Astrocyte of the spinal cord (primary cell): ENCODE results near the gene SLC7A6.

ENCODE experiments used
- DNase-seq: peaks from one replicate; pipeline ENCODE4 v3.0.0; 2011; ENCODE audit warnings: low read depth, low spot score
- H3K4me3 ChIP-seq: 2 replicates; pipeline ENCODE4 v1.5.1; 2011; ENCODE audit warnings: low read depth, mild to moderate bottlenecking, low read length, moderate library complexity
- in situ Hi-C: cut with HindIII; loops from 2 replicates; pipeline ENCODE4 v1.10.0; 2017; ENCODE audit warnings: low sequenced_read_pairs
- TF ChIP-seq, protein P1 (sequence below): IDR thresholded peaks from 2 replicates; pipeline ENCODE4 v1.5.1; 2012; ENCODE audit warnings: low read depth, mild to moderate bottlenecking, low read length, inconsistent platforms

The SLC7A6 gene

GRCh38 chr16:68299571-68300453 lies 35.5 kb downstream of the SLC7A6 start:
- in situ Hi-C loops, result no loop called here
- no peak overlapping the region for H3K4me3 ChIP-seq
- TF ChIP-seq, protein P1, sequence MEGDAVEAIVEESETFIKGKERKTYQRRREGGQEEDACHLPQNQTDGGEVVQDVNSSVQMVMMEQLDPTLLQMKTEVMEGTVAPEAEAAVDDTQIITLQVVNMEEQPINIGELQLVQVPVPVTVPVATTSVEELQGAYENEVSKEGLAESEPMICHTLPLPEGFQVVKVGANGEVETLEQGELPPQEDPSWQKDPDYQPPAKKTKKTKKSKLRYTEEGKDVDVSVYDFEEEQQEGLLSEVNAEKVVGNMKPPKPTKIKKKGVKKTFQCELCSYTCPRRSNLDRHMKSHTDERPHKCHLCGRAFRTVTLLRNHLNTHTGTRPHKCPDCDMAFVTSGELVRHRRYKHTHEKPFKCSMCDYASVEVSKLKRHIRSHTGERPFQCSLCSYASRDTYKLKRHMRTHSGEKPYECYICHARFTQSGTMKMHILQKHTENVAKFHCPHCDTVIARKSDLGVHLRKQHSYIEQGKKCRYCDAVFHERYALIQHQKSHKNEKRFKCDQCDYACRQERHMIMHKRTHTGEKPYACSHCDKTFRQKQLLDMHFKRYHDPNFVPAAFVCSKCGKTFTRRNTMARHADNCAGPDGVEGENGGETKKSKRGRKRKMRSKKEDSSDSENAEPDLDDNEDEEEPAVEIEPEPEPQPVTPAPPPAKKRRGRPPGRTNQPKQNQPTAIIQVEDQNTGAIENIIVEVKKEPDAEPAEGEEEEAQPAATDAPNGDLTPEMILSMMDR, result no peak
- DNase-seq, result no peak

- DNase-seq, result no peak
- H3K4me3 ChIP-seq, result no peak overlapping the region
- TF ChIP-seq, protein P1, result no peak
- in situ Hi-C loops, result no loop called here
Measured at GRCh38 chr16:68300734-68301459, 36.6 kb downstream of the SLC7A6 start.

DNA sequence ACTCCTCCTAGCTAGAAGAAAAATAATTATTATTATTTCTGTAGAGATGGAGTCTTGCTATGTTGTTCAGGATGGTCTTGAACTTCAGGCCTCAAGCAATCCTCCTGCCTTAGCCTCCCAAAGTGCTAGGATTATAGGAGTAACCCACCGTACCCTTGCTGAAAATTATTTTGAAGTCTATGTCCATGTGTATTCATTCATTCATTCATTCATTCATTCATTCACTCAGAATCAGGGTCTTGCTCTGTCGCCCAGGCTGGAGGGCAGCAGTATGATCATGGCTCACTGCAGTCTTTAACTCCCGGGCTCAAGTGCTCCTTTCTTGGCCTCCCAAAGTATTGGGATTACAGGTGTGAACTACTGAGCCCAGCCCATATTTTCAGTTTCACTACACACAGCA lies 42.3 kb downstream of the SLC7A6 start:
- no peak overlapping the region for H3K4me3 ChIP-seq
- DNase-seq, result no peak
- in situ Hi-C loops, result no loop called here
- TF ChIP-seq, protein P1, result no peak

- peak overlapping the region; percentile 97 for H3K4me3 ChIP-seq
- TF ChIP-seq, protein P1, result no peak
- no peak for DNase-seq
- in situ Hi-C loops, result no loop called here
Measured at GRCh38 chr16:68309799-68310198, 45.5 kb downstream of the SLC7A6 start.

DNA sequence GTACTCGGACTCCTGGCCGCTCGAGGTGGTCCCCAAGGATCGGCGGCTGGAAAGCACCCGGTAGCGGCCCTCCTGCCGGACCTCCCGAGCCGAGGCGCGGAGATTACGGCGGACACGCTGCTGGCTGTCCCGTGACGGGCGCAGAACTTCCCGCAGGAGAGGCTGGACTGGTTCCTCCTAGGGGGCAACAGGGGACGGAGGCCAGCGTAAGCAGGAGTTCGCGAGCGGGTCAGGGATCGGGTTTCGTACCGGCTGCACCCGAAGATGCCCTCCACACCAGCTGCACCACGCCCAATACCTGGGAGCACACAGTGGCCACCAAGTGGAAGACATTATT lies 46.1 kb downstream of the SLC7A6 start:
- peak overlapping the region; percentile 97 for H3K4me3 ChIP-seq
- DNase-seq, result no peak
- in situ Hi-C loops, result no loop called here
- TF ChIP-seq, protein P1, result no peak

- in situ Hi-C loops, result no loop called here
- DNase-seq, result peak; percentile 90
- TF ChIP-seq, protein P1, result peak; percentile 10
- peak within 1 kb of the TSS; percentile 97 for H3K4me3 ChIP-seq
Measured at GRCh38 chr16:68310774-68311511, 46.6 kb downstream of the SLC7A6 start, which contains the start of the genes PRMT7 and SLC7A6OS. Gene PRMT7, plus strand, starts transcription at chr16:68311019. Its CDS starts 4,961 bp downstream, at chr16:68315980. Gene SLC7A6OS, minus strand, starts transcription at chr16:68310946. Its CDS starts 20 bp downstream, at chr16:68310926.
